Psoas muscle (tissue), 8 donors: ENCODE results near the gene TAP1. TPM values are rescaled to one million over a fixed set of nuclear protein-coding genes. Genes with fewer than 3 reads are reported as not detected.

Experiments
- ATAC-seq, 4 donors: fragments of 200-7000 bp; cut with Tn5 transposase; one replicate each; pipeline ENCODE4 v1.9.1; 2020; ENCODE audit warnings: moderate library complexity in 3 of 4, mild to moderate bottlenecking in 2 of 4
- DNase-seq, 2 donors: peaks; one replicate each; pipeline ENCODE4 v3.0.0-alpha.2; 2020
- H3K27ac ChIP-seq: fragments of 200-600 bp; one replicate; pipeline ENCODE4 v1.8.0; 2022
- H3K27me3 ChIP-seq, 3 donors: fragments of 200-600 bp in 1 of 3; one replicate each; pipeline versions ENCODE4 v1.6.1 to v1.8.0; 2013 to 2022; ENCODE audit warnings: low read length in 2 of 3, mild to moderate bottlenecking in 2 of 3, moderate library complexity in 1 of 3; ENCODE audit not compliant: insufficient read depth in 3 of 3
- H3K36me3 ChIP-seq, 2 donors: fragments of 200-600 bp in 1 of 2; one replicate each; pipeline versions ENCODE4 v1.6.1 to v1.8.0; 2013 to 2022; ENCODE audit warnings: low read depth in 1 of 2, mild to moderate bottlenecking in 1 of 2, moderate library complexity in 1 of 2; ENCODE audit not compliant: insufficient read depth in 1 of 2
- H3K4me1 ChIP-seq: fragments of 200-600 bp; one replicate; pipeline ENCODE4 v1.8.0; 2022
- H3K4me3 ChIP-seq: fragments of 200-600 bp; one replicate; pipeline ENCODE4 v1.8.0; 2022; ENCODE audit warnings: mild to moderate bottlenecking
- H3K9me3 ChIP-seq: fragments of 200-600 bp; one replicate; pipeline ENCODE4 v1.8.0; 2022
- CTCF ChIP-seq: fragments of 200-600 bp; IDR thresholded peaks from one replicate; pipeline ENCODE4 v1.8.0; 2022; ENCODE audit warnings: antibody characterized with exemption
- WGBS, 3 donors: extraction: QIAGEN DNeasy Blood & Tissue Kit; methylation state at CpG; one replicate each; pipeline versions ENCODE4 v1.1.6 to v1.1.7; 2013; 5-methylcytosine and 5-hydroxymethylcytosine counted together
- intact Hi-C, 2 donors: fragments of 100-400 bp; cut with DNase I; formaldehyde crosslinking; loops; one replicate each; pipeline versions ENCODE4 v1.11.0 to v1.14.2; 2022
- long read RNA-seq, 2 donors: library from polyadenylated mRNA; unstranded; transcript quantifications; one replicate each; pipeline ENCODE4 v2.0.0, GENCODE V29; 2021
- polyA plus RNA-seq, 3 donors: library from polyadenylated mRNA; stranded (reverse); fragments of 200-250 nt; gene quantifications; one replicate each; pipeline ENCODE4 v1.2.3, GENCODE V29; 2013
- total RNA-seq, 4 donors: library from RNA; stranded (reverse); fragmentation: NEBNext Ultra II Directional in 2 of 4; extraction: Animal tissue kit (Norgen Biotek cat#: 25700) in 2 of 4; gene quantifications; one replicate each; pipeline versions ENCODE4 v1.2.1 to v1.2.4, GENCODE V29; 2021 to 2023
- donor health status: healthy with polysubstance abuse.
- donor health status: DM: no; HTN: no; CAD: no; lungs with moderate emphysema.
- donor health status: Bipolar disorder and iron deficiency.
- donor health status: healthy.
- donor health status: DM: yes; HTN: yes; CAD: no.
- donor health status: DM: no; HTN: no; CAD: no.
- donor health status: DM: no; HTN: no; CAD: no.
- donor health status: DM: yes; HTN: yes; CAD: no.

TAP1 gene
- total RNA-seq = 10 to 100 TPM; 14.1 to 23.5 (median 16.8) TPM
- 10 to 100 TPM; 15.2 to 21.7 (median 17.7) TPM for polyA plus RNA-seq
- long read RNA-seq, donor 1, transcript TAP1-201 (11 exons, 2,959 nt) = major isoform, 38 of 41 reads
- long read RNA-seq, donor 1, partial matches to known transcripts = 1 of 41 reads
- long read RNA-seq, donor 1, other reads (novel, unspliced or antisense) = 2 of 41 reads
- long read RNA-seq, donor 2, transcript TAP1-201 (11 exons, 2,959 nt) = major isoform, 48 of 55 reads
- long read RNA-seq, donor 2, partial matches to known transcripts = 2 of 55 reads
- long read RNA-seq, donor 2, other reads (novel, unspliced or antisense) = 4 of 55 reads

GRCh38 chr6:32853541-32854375 is at the start of gene TAP1, which contains the start of gene PSMB9:
Gene TAP1 (minus strand): TSS chr6:32853704. CDS start chr6:32853636, 68 bp downstream.
Gene PSMB9 (plus strand): TSS chr6:32854192. CDS start chr6:32854230, 38 bp downstream.
- intact Hi-C loops = loop anchor here (2.0 kb wide), 1 partner anchor 15 kb away; the partner anchor contains the start of gene TAP2 (in 2 of the 2)
- Histone ChIP-seq H3K27me3 (no peaks in the 10 kb centered on the region), H3K4me1 (peaks cover 13% of the 10 kb centered on the region), H3K4me3 (peak within 1 kb of the TSS; percentile 92), H3K27ac (peak within 1 kb of the TSS; percentile 93), H3K9me3 (no peaks in the 10 kb centered on the region), H3K36me3 (peaks cover 2 to 40% of the 10 kb centered on the region in 2 donors)
- 0 to 1% (median 0%) methylated on average over 62 to 68 of the region's 68 CpGs for WGBS, 3 donors
- peak; percentile 93 to 97 for DNase-seq
- peak; percentile 95 to 97 (median 96) for ATAC-seq
- peak; percentile 70 for TF ChIP-seq CTCF

GRCh38 chr6:32895006-32895345 is 41.5 kb upstream of the TAP1 start:
- DNase-seq (peak in 1 of 2 donors; percentile 41), ATAC-seq (peak; percentile 9 to 44 (median 22))
- Histone ChIP-seq H3K27me3 (no peaks in the 10 kb centered on the region), H3K27ac (peak overlapping the region; percentile 68), H3K36me3 (no peaks in the 10 kb centered on the region), H3K4me1 (no peaks in the 10 kb centered on the region), H3K9me3 (no peaks in the 10 kb centered on the region), H3K4me3 (peak overlapping the region; percentile 72)
- no peak for TF ChIP-seq CTCF
- WGBS, 3 donors = 1 to 2% (median 2%) methylated on average over 8 of the region's 8 CpGs
- intact Hi-C loops = no loop called here

- no peak for TF ChIP-seq CTCF
- Histone ChIP-seq H3K4me1 (no peaks in the 10 kb centered on the region), H3K27ac (peak overlapping the region; percentile 68), H3K27me3 (no peaks in the 10 kb centered on the region), H3K36me3 (no peaks in the 10 kb centered on the region), H3K4me3 (peak overlapping the region; percentile 72), H3K9me3 (no peaks in the 10 kb centered on the region)
- 0% methylated on average over 58 to 61 of the region's 61 CpGs for WGBS, 3 donors
- ATAC-seq (peak; percentile 100), DNase-seq (peak; percentile 92 to 95)
- intact Hi-C loops = loop anchor here in 1 of 2 donors (5.0 kb wide), 1 partner anchor 48 kb away; the partner anchor contains the start of gene HLA-DMB
Measured at GRCh38 chr6:32894085-32895005, 40.8 kb upstream of the TAP1 start.

GRCh38 chr6:32890831-32891230 is 37.3 kb upstream of the TAP1 start:
- Histone ChIP-seq H3K4me3 (no peak overlapping the region), H3K27me3 (no peaks in the 10 kb centered on the region), H3K27ac (no peak overlapping the region), H3K36me3 (no peaks in the 10 kb centered on the region), H3K9me3 (no peaks in the 10 kb centered on the region), H3K4me1 (no peaks in the 10 kb centered on the region)
- intact Hi-C loops = loop anchor here in 1 of 2 donors (5.0 kb wide), 1 partner anchor 51 kb away; the partner anchor contains the start of gene HLA-DMB
- TF ChIP-seq CTCF = no peak
- ATAC-seq = no peak
- WGBS, 3 donors = 35 to 39% (median 39%) methylated on average over 1 of the region's 1 CpG
- no peak for DNase-seq
